HCT116 (cell line): ENCODE results near the gene NAALADL2. TPM values are rescaled to one million over a fixed set of nuclear protein-coding genes. Genes with fewer than 3 reads are reported as not detected.
"Not testable (repeated sequence)": the region's sequence is repeated elsewhere in the genome, so short reads cannot be mapped to it uniquely, and the experiment has no call there.

ENCODE experiments used
- ATAC-seq: fragments of 200-7000 bp; cut with Tn5 transposase; 2 replicates; pipeline ENCODE4 v1.9.1; 2020; ENCODE audit warnings: mild to moderate bottlenecking, moderate library complexity
- BruUV-seq: library from RNA; stranded (reverse); fragments of 400-500 nt; replicated peaks from 2 replicates; lab custom pipeline; 2021; lab: Mats Ljungman, UMichigan
- CTCF ChIA-PET: fragments of 300-600 bp; sonication (Branson Sonifier 250); formaldehyde crosslinking; loops from one replicate; lab custom pipeline; 2021; ENCODE audit warnings: antibody characterized with exemption; lab: Charles Lee
- POLR2A ChIA-PET: fragments of 300-600, 350-600 bp; sonication (Branson Sonifier 250); formaldehyde crosslinking; loops from one replicate; lab custom pipeline; 2021; ENCODE audit warnings: antibody characterized with exemption; lab: Charles Lee
- RAD21 ChIA-PET, 2 experiments: fragments of 300-600 bp; sonication (Branson Sonifier 250); formaldehyde crosslinking; loops; one replicate each; lab custom pipeline; 2023; ENCODE audit warnings: low total read pairs in 2 of 2; ENCODE audit not compliant: uncharacterized antibody in 2 of 2, unreplicated experiment in 2 of 2, low non-redundant PET in 1 of 2; lab: Charles Lee
- DNase-seq: peaks from one replicate; pipeline ENCODE4 v3.0.0-alpha.2; 2010; ENCODE audit warnings: low read depth, low spot score
- H2AFZ ChIP-seq: fragments of 200-600 bp; shearing (Covaris generic), sonication (generic); 2 replicates; pipeline ENCODE4 v1.6.1; 2017; ENCODE audit warnings: low read depth, mixed run types, mixed read lengths, antibody characterized with exemption, low read length; ENCODE audit not compliant: poor library complexity, severe bottlenecking
- H3K27ac ChIP-seq: 2 replicates; pipeline ENCODE4 v1.5.1; 2012; ENCODE audit warnings: low read depth, low read length
- H3K27me3 ChIP-seq: fragments of 200-600 bp; sonication (generic); 2 replicates; pipeline ENCODE4 v1.6.1; 2016; ENCODE audit warnings: mixed run types, low read length, mixed read lengths; ENCODE audit not compliant: insufficient read depth
- H3K36me3 ChIP-seq, 2 experiments: fragments of 200-500 bp in 1 of 2; fragments of 200-600 bp in 1 of 2; sonication (Bioruptor generic) in 1 of 2; sonication (generic) in 1 of 2; 2 replicates each; pipeline versions ENCODE4 v1.5.1 to v1.6.1; 2014 to 2016; ENCODE audit warnings: low read length in 2 of 2, inconsistent platforms in 1 of 2, mixed read lengths in 1 of 2, mixed run types in 1 of 2; ENCODE audit not compliant: insufficient read depth in 2 of 2, control insufficient read depth in 1 of 2
- H3K4me1 ChIP-seq, 2 experiments: fragments of 200-600 bp in 1 of 2; sonication (generic) in 1 of 2; 2 replicates each; pipeline versions ENCODE4 v1.5.1 to v1.6.1; 2012 to 2017; ENCODE audit warnings: low read length in 2 of 2, inconsistent platforms in 1 of 2, mild to moderate bottlenecking in 1 of 2, mixed read lengths in 1 of 2, mixed run types in 1 of 2, moderate library complexity in 1 of 2; ENCODE audit not compliant: insufficient read depth in 2 of 2, control insufficient read depth in 1 of 2
- H3K4me2 ChIP-seq: fragments of 200-600 bp; sonication (generic); 2 replicates; pipeline ENCODE4 v1.6.1; 2017; ENCODE audit warnings: mixed run types, low read length, mixed read lengths
- H3K4me3 ChIP-seq, 2 experiments: fragments of 200-600 bp in 1 of 2; sonication (generic) in 1 of 2; replicated peaks in 1 of 2; 2 replicates each; pipeline ENCODE4 v1.5.1; 2011 to 2016; ENCODE audit warnings: low read length in 2 of 2, control low read depth in 1 of 2, low read depth in 1 of 2, mild to moderate bottlenecking in 1 of 2, mixed read lengths in 1 of 2, mixed run types in 1 of 2
- H3K79me2 ChIP-seq: fragments of 200-600 bp; sonication (generic); 2 replicates; pipeline ENCODE4 v1.6.1; 2017; ENCODE audit warnings: mild to moderate bottlenecking, mixed run types, low read length, moderate library complexity, mixed read lengths; ENCODE audit not compliant: insufficient read depth
- H3K9ac ChIP-seq: fragments of 200-600 bp; sonication (generic); 2 replicates; pipeline ENCODE4 v1.6.1; 2016; ENCODE audit warnings: low read length, mixed read lengths
- H3K9me2 ChIP-seq: fragments of 200-600 bp; sonication (generic), shearing (Covaris generic); 2 replicates; pipeline ENCODE4 v1.6.1; 2017; ENCODE audit warnings: mixed run types, mild to moderate bottlenecking, moderate library complexity; ENCODE audit not compliant: insufficient read depth
- H3K9me3 ChIP-seq, 2 experiments: fragments of 200-500 bp in 1 of 2; fragments of 200-600 bp in 1 of 2; sonication (Bioruptor generic) in 1 of 2; sonication (generic) in 1 of 2; 2 replicates each; pipeline ENCODE4 v1.6.1; 2014 to 2017; ENCODE audit warnings: low read length in 2 of 2, mixed read lengths in 2 of 2, inconsistent platforms in 1 of 2, low read depth in 1 of 2, mild to moderate bottlenecking in 1 of 2, mixed run types in 1 of 2, moderate library complexity in 1 of 2; ENCODE audit not compliant: control insufficient read depth in 1 of 2, insufficient read depth in 1 of 2
- H4K20me1 ChIP-seq: fragments of 200-600 bp; sonication (generic), shearing (Covaris generic); 2 replicates; pipeline ENCODE4 v1.6.1; 2017; ENCODE audit warnings: mixed run types, mild to moderate bottlenecking, moderate library complexity; ENCODE audit not compliant: insufficient read depth
- EZH2 ChIP-seq: fragments of 200-600 bp; sonication (generic); IDR thresholded peaks from 2 replicates; pipeline ENCODE4 v1.6.1; 2017; ENCODE audit warnings: antibody characterized with exemption, mixed run types
- EZH2phosphoT487 ChIP-seq: fragments of 200-600 bp; IDR thresholded peaks from 2 replicates; pipeline ENCODE4 v1.6.1; 2018; ENCODE audit warnings: antibody characterized with exemption, borderline replicate concordance
- FOSL1 ChIP-seq: IDR thresholded peaks from 2 replicates; pipeline ENCODE4 v1.6.1; 2012; ENCODE audit warnings: low read depth
- POLR2A ChIP-seq: IDR thresholded peaks from 2 replicates; pipeline ENCODE4 v1.7.0; 2011; ENCODE audit warnings: borderline replicate concordance; ENCODE audit not compliant: insufficient read depth, insufficient read length; ENCODE audit errors: extremely low read depth
- intact Hi-C: fragments of 100-400 bp; cut with micrococcal nuclease; formaldehyde crosslinking; loops from 2 replicates; pipeline ENCODE4 v1.10.0; 2022
- total RNA-seq: library from RNA; stranded (reverse); gene quantifications from one replicate; pipeline ENCODE4 v1.2.1, GENCODE V29; 2021; ENCODE audit not compliant: unreplicated experiment

Gene NAALADL2
- total RNA-seq, 1 experiment from 2014 or later, result 2.9 TPM

- BruUV-seq, POLR2A ChIA-PET: not testable (repeated sequence)
Observed at GRCh38 chr3:175370426-175370825, 511.3 kb downstream of the NAALADL2 start.

GRCh38 chr3:175371187-175371586, 512.1 kb downstream of the NAALADL2 start:
- BruUV-seq, H3K27me3 ChIP-seq, H3K4me3 ChIP-seq, H4K20me1 ChIP-seq, POLR2A ChIA-PET, H3K4me2 ChIP-seq, H3K9ac ChIP-seq, RAD21 ChIA-PET, ATAC-seq, H3K36me3 ChIP-seq, H3K27ac ChIP-seq, H3K4me1 ChIP-seq, DNase-seq, CTCF ChIA-PET, H3K9me3 ChIP-seq, H2AFZ ChIP-seq, H3K79me2 ChIP-seq, intact Hi-C loops, H3K9me2 ChIP-seq: not testable (repeated sequence)

More at GRCh38 chr3:175370426-175370825, 511.3 kb downstream of the NAALADL2 start:
- intact Hi-C loops, ATAC-seq, H3K27me3 ChIP-seq, H3K36me3 ChIP-seq, H3K27ac ChIP-seq, H3K4me2 ChIP-seq, DNase-seq, H4K20me1 ChIP-seq, H3K9me3 ChIP-seq, H2AFZ ChIP-seq, RAD21 ChIA-PET, H3K9ac ChIP-seq, CTCF ChIA-PET, H3K9me2 ChIP-seq, H3K4me3 ChIP-seq, H3K4me1 ChIP-seq, H3K79me2 ChIP-seq: not testable (repeated sequence)

GRCh38 chr3:175374705-175375104, 515.6 kb downstream of the NAALADL2 start:
- no peaks in the 10 kb centered on the region for H3K27me3 ChIP-seq
- no peak for TF ChIP-seq EZH2
- no peak for TF ChIP-seq EZH2phosphoT487
- TF ChIP-seq POLR2A, result no peak
- TF ChIP-seq FOSL1, result no peak
- no peak overlapping the region for H3K4me2 ChIP-seq
- H2AFZ ChIP-seq, result no peak overlapping the region
- POLR2A ChIA-PET, result interaction anchor here (0.7 kb wide), 1 partner anchor 1226 kb away, joined by 3 read pairs; no protein-coding TSS in a partner anchor
- BruUV-seq, result no TSS peak
- CTCF ChIA-PET, result no interaction called here
- H3K9me3 ChIP-seq, result no peaks in the 10 kb centered on the region
- no peak overlapping the region for H3K9ac ChIP-seq
- H3K36me3 ChIP-seq, result no peaks in the 10 kb centered on the region
- no peaks in the 10 kb centered on the region for H3K4me1 ChIP-seq
- DNase-seq, result no peak
- RAD21 ChIA-PET, result no interaction called here
- no peak overlapping the region for H3K4me3 ChIP-seq
- intact Hi-C loops, result no loop called here
- no peaks in the 10 kb centered on the region for H3K9me2 ChIP-seq
- no peaks in the 10 kb centered on the region for H4K20me1 ChIP-seq
- no peak for ATAC-seq
- H3K27ac ChIP-seq, result no peak overlapping the region
- H3K79me2 ChIP-seq, result no peaks in the 10 kb centered on the region
